PC-3 (cell line): Measurements from ENCODE around the gene ZDHHC22.

Experiments
- EZH2 ChIP-seq: fragments of 300-600 bp; sonication (generic); IDR thresholded peaks from one replicate; pipeline ENCODE4 v1.6.1; 2017; ENCODE audit warnings: antibody characterized with exemption, mild to moderate bottlenecking, low read length; ENCODE audit not compliant: unreplicated experiment
- EZH2phosphoT487 ChIP-seq: fragments of 300-600 bp; sonication (generic); IDR thresholded peaks from 2 replicates; pipeline ENCODE4 v1.6.1; 2018; ENCODE audit warnings: mild to moderate bottlenecking, antibody characterized with exemption, low read length, borderline replicate concordance
- TF ChIP-seq, protein P1 (sequence below): fragments of 300-600 bp; sonication (generic); conservative IDR thresholded peaks from 2 replicates; pipeline ENCODE4 v1.5.1; 2017; ENCODE audit warnings: antibody characterized with exemption, low read depth, mild to moderate bottlenecking, low read length

DNA sequence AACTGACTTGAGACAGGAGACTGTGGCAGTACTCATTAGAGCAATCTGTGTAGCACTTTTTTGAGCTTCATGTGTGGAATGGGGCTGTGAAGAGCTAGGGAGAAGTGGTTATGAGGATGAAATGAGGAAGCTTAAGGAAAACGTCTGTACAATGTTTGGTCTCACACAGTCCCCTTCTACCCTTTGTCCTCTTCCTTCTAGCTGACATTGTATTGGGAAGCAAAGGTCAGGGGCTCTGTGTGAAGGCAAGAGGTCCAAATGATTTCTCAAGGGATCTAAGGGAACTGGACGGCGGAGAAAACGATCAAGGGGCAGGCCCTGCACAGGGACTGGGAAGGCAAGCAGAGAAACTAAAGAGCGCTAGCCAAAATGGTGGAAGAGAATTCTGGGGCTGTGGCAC, 56.6 kb downstream of the ZDHHC22 start:
- TF ChIP-seq, protein P1, sequence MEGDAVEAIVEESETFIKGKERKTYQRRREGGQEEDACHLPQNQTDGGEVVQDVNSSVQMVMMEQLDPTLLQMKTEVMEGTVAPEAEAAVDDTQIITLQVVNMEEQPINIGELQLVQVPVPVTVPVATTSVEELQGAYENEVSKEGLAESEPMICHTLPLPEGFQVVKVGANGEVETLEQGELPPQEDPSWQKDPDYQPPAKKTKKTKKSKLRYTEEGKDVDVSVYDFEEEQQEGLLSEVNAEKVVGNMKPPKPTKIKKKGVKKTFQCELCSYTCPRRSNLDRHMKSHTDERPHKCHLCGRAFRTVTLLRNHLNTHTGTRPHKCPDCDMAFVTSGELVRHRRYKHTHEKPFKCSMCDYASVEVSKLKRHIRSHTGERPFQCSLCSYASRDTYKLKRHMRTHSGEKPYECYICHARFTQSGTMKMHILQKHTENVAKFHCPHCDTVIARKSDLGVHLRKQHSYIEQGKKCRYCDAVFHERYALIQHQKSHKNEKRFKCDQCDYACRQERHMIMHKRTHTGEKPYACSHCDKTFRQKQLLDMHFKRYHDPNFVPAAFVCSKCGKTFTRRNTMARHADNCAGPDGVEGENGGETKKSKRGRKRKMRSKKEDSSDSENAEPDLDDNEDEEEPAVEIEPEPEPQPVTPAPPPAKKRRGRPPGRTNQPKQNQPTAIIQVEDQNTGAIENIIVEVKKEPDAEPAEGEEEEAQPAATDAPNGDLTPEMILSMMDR: no peak
- TF ChIP-seq EZH2: no peak
- no peak for TF ChIP-seq EZH2phosphoT487
